H1 (cell line): ENCODE data around the gene SLC16A5. TPM values are rescaled to one million over a fixed set of nuclear protein-coding genes. Genes with fewer than 3 reads are reported as not detected.
A peak's percentile ranks its signal among the peaks of the same experiment; 100 is the strongest.
"Not testable (repeated sequence)": the region's sequence is repeated elsewhere in the genome, so short reads cannot be mapped to it uniquely, and the experiment has no call there.

Experiments
- CTCF ChIA-PET: fragments of 300-600 bp; sonication (Branson Sonifier 250); formaldehyde crosslinking; loops from one replicate; lab custom pipeline; 2021; ENCODE audit not compliant: partially characterized antibody; lab: Charles Lee
- POLR2A ChIA-PET: fragments of 300-600 bp; sonication (Branson Sonifier 250); formaldehyde crosslinking; loops from one replicate; lab custom pipeline; 2021; ENCODE audit warnings: inconsistent platforms; ENCODE audit not compliant: partially characterized antibody; lab: Charles Lee
- DNase-seq, 2 experiments: peaks; one replicate each; pipeline versions ENCODE4 v3.0.0 to v3.0.0-alpha.2; 2010 to 2022; ENCODE audit warnings: low spot score in 2 of 2, low read depth in 1 of 2, mixed read lengths in 1 of 2
- FAIRE-seq: peaks from 2 replicates; lab custom pipeline; 2011; peaks lifted over from hg19 to GRCh38; lab: Jason Lieb, UNC
- H2AFZ ChIP-seq: 2 replicates; pipeline ENCODE4 v1.8.1; 2012; ENCODE audit warnings: low read length, inconsistent platforms
- H2AK5ac ChIP-seq: 2 replicates; pipeline ENCODE4 v1.6.1; 2013; ENCODE audit warnings: low read depth, low read length
- H2BK120ac ChIP-seq: replicated peaks from 2 replicates; pipeline ENCODE3; 2013; ENCODE audit warnings: low read depth, low read length, inconsistent platforms
- H2BK12ac ChIP-seq: 2 replicates; pipeline ENCODE4 v1.6.1; 2013; ENCODE audit warnings: low read depth, low read length
- H2BK15ac ChIP-seq: 2 replicates; pipeline ENCODE4 v1.6.1; 2013; ENCODE audit warnings: low read length
- H2BK20ac ChIP-seq: 2 replicates; pipeline ENCODE4 v1.6.1; 2013; ENCODE audit warnings: low read length
- H2BK5ac ChIP-seq: 2 replicates; pipeline ENCODE4 v1.6.1; 2013; ENCODE audit warnings: low read depth, low read length
- H3K14ac ChIP-seq: 2 replicates; pipeline ENCODE4 v1.6.1; 2013; ENCODE audit warnings: inconsistent platforms; ENCODE audit not compliant: insufficient read length
- H3K18ac ChIP-seq: 2 replicates; pipeline ENCODE4 v1.6.1; 2013; ENCODE audit warnings: low read length; ENCODE audit errors: extremely low read depth
- H3K23ac ChIP-seq: 2 replicates; pipeline ENCODE4 v1.6.1; 2013; ENCODE audit warnings: inconsistent platforms; ENCODE audit not compliant: insufficient read length
- H3K23me2 ChIP-seq: 2 replicates; pipeline ENCODE4 v1.6.1; 2013; ENCODE audit warnings: low read depth, low read length
- H3K27ac ChIP-seq: 2 replicates; pipeline ENCODE4 v1.6.1; 2011; ENCODE audit warnings: low read depth, low read length, inconsistent platforms
- H3K27me3 ChIP-seq, 4 experiments: replicated peaks in 1 of 4; 1 replicate in 1 of 4; 2 replicates in 3 of 4; pipeline versions ENCODE4 v1.6.1 to v1.8.1; 2011 to 2013; ENCODE audit warnings: low read length in 3 of 4, mild to moderate bottlenecking in 3 of 4, inconsistent platforms in 2 of 4, mixed read lengths in 2 of 4, moderate library complexity in 1 of 4; ENCODE audit not compliant: control insufficient read depth in 3 of 4, insufficient read depth in 3 of 4; ENCODE audit errors: extremely low read depth in 1 of 4
- H3K36me3 ChIP-seq, 4 experiments: 2 replicates each; pipeline versions ENCODE4 v1.6.1 to v1.8.1; 2011 to 2013; ENCODE audit warnings: mild to moderate bottlenecking in 4 of 4, low read length in 3 of 4, moderate library complexity in 2 of 4, control low read depth in 1 of 4, inconsistent platforms in 1 of 4; ENCODE audit not compliant: insufficient read depth in 4 of 4, control insufficient read depth in 2 of 4
- H3K4ac ChIP-seq: replicated peaks from 2 replicates; pipeline ENCODE3; 2013; ENCODE audit warnings: low read length, low read depth, mixed read lengths, inconsistent platforms; ENCODE audit not compliant: insufficient read length
- H3K4me1 ChIP-seq, 4 experiments: replicated peaks in 1 of 4; 1 replicate in 1 of 4; 2 replicates in 3 of 4; pipeline versions ENCODE4 v1.6.1 to v1.8.1; 2011 to 2013; ENCODE audit warnings: low read length in 3 of 4, inconsistent platforms in 2 of 4, mixed read lengths in 1 of 4; ENCODE audit not compliant: insufficient read depth in 4 of 4, control insufficient read depth in 3 of 4
- H3K4me2 ChIP-seq, 2 experiments: 2 replicates each; pipeline versions ENCODE4 v1.6.1 to v1.8.1; 2011 to 2013; ENCODE audit warnings: low read depth in 2 of 2, low read length in 2 of 2, control low read depth in 1 of 2, inconsistent platforms in 1 of 2, mild to moderate bottlenecking in 1 of 2; ENCODE audit not compliant: insufficient read depth in 1 of 2
- H3K4me3 ChIP-seq, 4 experiments: fragments of 200-600, 300-600 bp in 1 of 4; sonication (generic), shearing (Covaris generic), sonication (Bioruptor Twin) in 1 of 4; 2 replicates each; pipeline versions ENCODE4 v1.5.1 to v1.8.1; 2011 to 2016; ENCODE audit warnings: low read length in 4 of 4, low read depth in 3 of 4, control low read depth in 2 of 4, inconsistent platforms in 2 of 4, mild to moderate bottlenecking in 2 of 4, mixed read lengths in 1 of 4, moderate library complexity in 1 of 4; ENCODE audit not compliant: insufficient read depth in 2 of 4; ENCODE audit errors: extremely low read depth in 1 of 4
- H3K56ac ChIP-seq: replicated peaks from 2 replicates; pipeline ENCODE3; 2013; ENCODE audit warnings: low read depth, mild to moderate bottlenecking, mixed read lengths, low read length, inconsistent platforms; ENCODE audit not compliant: insufficient read length
- H3K79me1 ChIP-seq: 2 replicates; pipeline ENCODE4 v1.6.1; 2013; ENCODE audit warnings: low read depth, low read length, control low read depth
- H3K79me2 ChIP-seq, 2 experiments: 2 replicates each; pipeline versions ENCODE4 v1.6.1 to v1.8.1; 2012 to 2013; ENCODE audit warnings: low read length in 2 of 2, mild to moderate bottlenecking in 2 of 2, inconsistent platforms in 1 of 2; ENCODE audit not compliant: insufficient read depth in 2 of 2, control insufficient read depth in 1 of 2
- H3K9ac ChIP-seq, 4 experiments: replicated peaks in 1 of 4; 1 replicate in 1 of 4; 2 replicates in 3 of 4; pipeline versions ENCODE4 v1.6.1 to v1.8.1; 2011 to 2013; ENCODE audit warnings: low read depth in 3 of 4, low read length in 3 of 4, control low read depth in 2 of 4, mild to moderate bottlenecking in 2 of 4, moderate library complexity in 2 of 4, inconsistent platforms in 1 of 4; ENCODE audit errors: extremely low read depth in 1 of 4
- H3K9me3 ChIP-seq, 2 experiments: 2 replicates each; pipeline versions ENCODE4 v1.6.1 to v1.8.1; 2012 to 2013; ENCODE audit warnings: mild to moderate bottlenecking in 2 of 2, moderate library complexity in 2 of 2, control low read depth in 1 of 2, inconsistent platforms in 1 of 2, low read depth in 1 of 2, low read length in 1 of 2, mixed read lengths in 1 of 2; ENCODE audit not compliant: insufficient read depth in 2 of 2
- H4K20me1 ChIP-seq, 2 experiments: replicated peaks in 1 of 2; 2 replicates each; pipeline versions ENCODE3 to v1.8.1; 2011 to 2013; ENCODE audit warnings: inconsistent platforms in 2 of 2, low read length in 2 of 2, mild to moderate bottlenecking in 1 of 2; ENCODE audit not compliant: insufficient read depth in 2 of 2, control insufficient read depth in 1 of 2
- H4K5ac ChIP-seq: 2 replicates; pipeline ENCODE4 v1.6.1; 2013; ENCODE audit warnings: low read length, low read depth, mixed read lengths, inconsistent platforms; ENCODE audit not compliant: insufficient read length
- H4K8ac ChIP-seq: 2 replicates; pipeline ENCODE4 v1.8.0; 2013; ENCODE audit warnings: mild to moderate bottlenecking, moderate library complexity, low read length, inconsistent platforms; ENCODE audit not compliant: insufficient read depth; ENCODE audit errors: extremely low read depth
- H4K91ac ChIP-seq: replicated peaks from 2 replicates; pipeline ENCODE3; 2013; ENCODE audit warnings: low read length, mixed read lengths, inconsistent platforms; ENCODE audit not compliant: insufficient read length
- POLR2AphosphoS5 ChIP-seq: IDR thresholded peaks from 2 replicates; pipeline ENCODE4 v1.6.1; 2011; ENCODE audit warnings: low read depth, low read length
- WGBS, 2 experiments: shearing (Covaris generic) in 1 of 2; methylation state at CpG; one replicate each; pipeline versions ENCODE4 v1.1.6 to v1.1.7; 2013 to 2015; ENCODE audit warnings: low lambda C conversion rate in 2 of 2, mixed read lengths in 2 of 2, inconsistent platforms in 1 of 2, low coverage in 1 of 2, missing lambda C conversion rate in 1 of 2; ENCODE audit not compliant: insufficient replicate concordance in 2 of 2, insufficient coverage in 1 of 2, insufficient read length in 1 of 2; ENCODE audit errors: extremely low coverage in 1 of 2, missing lambda C conversion rate in 1 of 2; 5-methylcytosine and 5-hydroxymethylcytosine counted together
- polyA plus RNA-seq, 7 experiments: library from polyadenylated mRNA; depleted of rRNA in 3 of 7; stranded (reverse) in 5 of 7; unstranded in 2 of 7; fragments of >200 nt in 5 of 7; fragments of 200-250 nt in 2 of 7; gene quantifications; 1 replicate in 5 of 7; 2 replicates in 1 of 7; 4 replicates in 1 of 7; pipeline versions ENCODE4 v1.2.1 to v1.2.3, GENCODE V29; 2011 to 2013; ENCODE audit warnings: missing spikeins in 2 of 7, mixed read lengths in 2 of 7
- total RNA-seq: library from RNA; stranded (reverse); fragmentation: NEBNext Ultra II Directional; extraction: Animal tissue kit (Norgen Biotek cat#: 25700); gene quantifications from 2 replicates; pipeline ENCODE4 v1.2.1, GENCODE V29; 2021

The SLC16A5 gene
- total and polyA plus RNA-seq, 2 of the 8 experiments (the other 6 are each of a cell fraction or from before 2014, with no cell fraction given) = 17.1 to 34.7 TPM

GRCh38 chr17:75133607-75134347 is 46.0 kb downstream of the SLC16A5 start:
- not testable (repeated sequence) for H3K23ac ChIP-seq, H2AK5ac ChIP-seq, H3K27me3 ChIP-seq, H3K56ac ChIP-seq, H2BK12ac ChIP-seq, H3K4ac ChIP-seq, FAIRE-seq, H2BK20ac ChIP-seq, H3K14ac ChIP-seq, H4K91ac ChIP-seq, H3K18ac ChIP-seq, H2BK5ac ChIP-seq, H3K27ac ChIP-seq, H3K4me2 ChIP-seq, H3K79me1 ChIP-seq, H2BK15ac ChIP-seq, H3K4me1 ChIP-seq, H2BK120ac ChIP-seq, H3K4me3 ChIP-seq, DNase-seq, H3K79me2 ChIP-seq, H3K9ac ChIP-seq, H3K9me3 ChIP-seq, H4K5ac ChIP-seq, H4K8ac ChIP-seq, H4K20me1 ChIP-seq, H2AFZ ChIP-seq, H3K23me2 ChIP-seq
- ChIA-PET CTCF (interaction anchor here (0.7 to 12.9 kb wide), 7 partner anchors 12 to 96 kb away, joined by 3 to 239 read pairs (median 9); partner anchors contain the start of gene ARMC7), POLR2A (interaction anchor here (0.7 to 13.9 kb wide), 16 partner anchors 9 to 125 kb away, joined by 3 to 134 read pairs (median 6); partner anchors contain the start of genes ATP5PD, JPT1, KCTD2 and NUP85)
- H3K36me3 ChIP-seq = peaks cover 2 to 40% (median 17%) of the 10 kb centered on the region in 4 experiments
- WGBS, 2 experiments = 91% methylated on average over 13 of the region's 14 CpGs; no CpG with 5 or more reads in 1 of the 2 experiments
- TF ChIP-seq POLR2AphosphoS5 = 0 out of 2 replicates have a peak, but pooled peaks have one; percentile 47
